Activated CD4-positive, alpha-beta memory T cell treated with anti-CD3 and anti-CD28 coated beads for 36 hours (primary cell): ENCODE data around the gene ELP4. TPM values are rescaled to one million over a fixed set of nuclear protein-coding genes. Genes with fewer than 3 reads are reported as not detected.
A peak's percentile ranks its signal among the peaks of the same experiment; 100 is the strongest.

Experiments used
- CTCF ChIA-PET: fragments of 350-600 bp; sonication (Branson Sonifier 250); formaldehyde crosslinking; loops from one replicate; lab custom pipeline; 2021; ENCODE audit warnings: antibody characterized with exemption, inconsistent platforms; lab: Charles Lee
- POLR2A ChIA-PET: fragments of 350-600 bp; sonication (Branson Sonifier 250); formaldehyde crosslinking; loops from one replicate; lab custom pipeline; 2021; ENCODE audit warnings: antibody characterized with exemption; lab: Charles Lee
- DNase-seq: peaks from one replicate; pipeline ENCODE4 v3.0.0-alpha.2; 2020
- H3K27ac Mint-ChIP-seq: one replicate; pipeline ENCODE4 v1.8.0; 2021; ENCODE audit warnings: mixed read lengths
- H3K27me3 Mint-ChIP-seq: one replicate; pipeline ENCODE4 v1.8.0; 2021; ENCODE audit warnings: mixed read lengths
- H3K36me3 Mint-ChIP-seq: one replicate; pipeline ENCODE4 v1.8.0; 2021; ENCODE audit warnings: mixed read lengths
- H3K4me1 Mint-ChIP-seq: one replicate; pipeline ENCODE4 v1.8.0; 2021; ENCODE audit warnings: low read depth, mixed read lengths
- H3K4me3 Mint-ChIP-seq: one replicate; pipeline ENCODE4 v1.8.0; 2021; ENCODE audit warnings: mild to moderate bottlenecking, mixed read lengths
- H3K9me3 Mint-ChIP-seq: one replicate; pipeline ENCODE4 v1.8.0; 2021; ENCODE audit warnings: mixed read lengths
- intact Hi-C: fragments of 100-400 bp; cut with micrococcal nuclease; formaldehyde crosslinking; loops from one replicate; pipeline ENCODE4 v1.15.1; 2023
- total RNA-seq, 2 experiments: library from RNA; stranded (reverse); gene quantifications; one replicate each; pipeline ENCODE4 v1.2.3, GENCODE V29; 2021

The ELP4 gene
- total RNA-seq, 2 experiments from 2014 or later: 18.3 to 18.5 TPM

- H3K4me1 Mint-ChIP-seq: peaks cover 48% of the 10 kb centered on the region
- intact Hi-C loops: loop anchor here (2.0 to 10.0 kb wide), 5 partner anchors 14 to 770 kb away; partner anchors contain the start of genes DCDC1, DNAJC24, EIF3M and ELP4
- H3K27me3 Mint-ChIP-seq: peaks cover 63% of the 10 kb centered on the region
- ChIA-PET POLR2A (no interaction called here), CTCF (no interaction called here)
- H3K9me3 Mint-ChIP-seq: no peaks in the 10 kb centered on the region
- DNase-seq: no peak
- H3K27ac Mint-ChIP-seq: no peak overlapping the region
- H3K4me3 Mint-ChIP-seq: no peak overlapping the region
- H3K36me3 Mint-ChIP-seq: peaks cover 6% of the 10 kb centered on the region
Measured at GRCh38 chr11:31814176-31814868, 304.8 kb downstream of the ELP4 start.

DNA sequence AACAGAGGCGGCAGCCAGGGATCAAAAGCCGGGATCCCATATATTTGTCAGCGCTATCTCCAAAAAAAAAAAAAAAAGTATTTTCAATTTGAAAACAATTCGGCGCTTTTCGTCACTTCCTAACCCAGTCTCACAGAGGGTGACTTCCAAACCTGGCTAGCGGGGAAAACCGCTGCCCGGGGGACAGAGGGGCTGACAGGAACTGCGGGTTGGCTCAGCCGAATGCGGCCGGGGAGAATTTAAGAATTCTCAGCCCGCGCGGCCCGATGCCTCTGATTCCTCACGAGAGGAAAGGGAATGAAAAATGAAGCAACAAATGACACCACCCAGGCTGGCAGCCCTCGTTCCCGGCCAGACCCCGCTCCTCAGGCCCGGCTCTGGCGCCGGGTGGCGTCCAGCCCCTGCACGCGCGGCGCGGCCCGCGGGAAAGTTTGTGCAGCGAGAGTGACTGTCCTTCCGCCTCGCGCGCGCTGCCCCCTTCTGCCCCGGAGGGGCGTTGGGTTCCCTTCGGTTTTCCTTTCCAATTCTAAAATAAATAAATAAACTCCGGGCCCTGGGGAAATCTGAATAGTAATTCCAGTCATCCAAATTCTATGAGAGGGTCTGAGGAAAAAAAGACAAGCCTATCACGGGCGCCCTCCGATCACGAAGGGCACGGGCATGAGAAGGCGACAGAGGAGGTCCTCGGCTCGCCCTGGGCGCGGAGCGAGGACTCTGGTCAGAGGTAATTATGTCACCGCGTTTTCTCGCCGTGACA lies 306.3 kb downstream of the ELP4 start:
- ChIA-PET CTCF (no interaction called here), POLR2A (no interaction called here)
- DNase-seq: no peak
- H3K4me1 Mint-ChIP-seq: peaks cover 41% of the 10 kb centered on the region
- H3K4me3 Mint-ChIP-seq: peak overlapping the region; percentile 27
- H3K36me3 Mint-ChIP-seq: peaks cover 4% of the 10 kb centered on the region
- H3K9me3 Mint-ChIP-seq: no peaks in the 10 kb centered on the region
- no peak overlapping the region for H3K27ac Mint-ChIP-seq
- H3K27me3 Mint-ChIP-seq: peaks cover 67% of the 10 kb centered on the region
- intact Hi-C loops: loop anchor here (2.0 to 10.0 kb wide), 3 partner anchors 15 to 769 kb away; partner anchors contain the start of genes EIF3M and RCN1

DNA sequence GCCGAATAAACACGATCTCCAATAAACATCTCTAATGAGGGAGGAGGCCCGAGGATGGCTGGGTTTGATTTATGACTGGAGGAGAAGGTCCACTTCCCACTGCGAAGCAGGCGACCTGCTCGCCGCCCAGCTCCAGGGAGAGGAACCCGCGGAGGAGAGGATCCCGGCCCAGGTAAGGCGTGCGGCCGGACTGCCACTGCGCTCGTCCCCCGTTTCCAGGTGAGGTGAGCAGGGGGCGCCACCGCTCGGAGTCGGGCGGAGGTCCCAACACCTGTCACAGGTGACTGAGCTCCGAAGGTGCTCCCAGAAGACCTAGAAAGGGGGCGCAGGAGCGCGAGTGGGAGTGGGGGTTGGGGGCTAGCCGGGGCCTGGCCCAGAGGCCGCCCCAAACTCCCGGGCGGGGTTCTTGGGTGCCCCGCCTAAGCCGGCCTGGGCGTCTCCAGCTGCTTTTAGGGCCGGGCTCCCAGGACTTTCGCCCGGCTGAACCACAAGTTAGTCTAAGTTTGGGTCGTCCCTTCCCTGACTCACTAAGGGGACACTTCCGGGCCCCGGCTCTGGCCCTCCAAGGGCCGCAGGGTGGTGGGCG lies 307.0 kb downstream of the ELP4 start:
- ChIA-PET POLR2A (no interaction called here), CTCF (no interaction called here)
- peak overlapping the region; percentile 27 for H3K4me3 Mint-ChIP-seq
- intact Hi-C loops: loop anchor here (1.0 to 10.0 kb wide), 3 partner anchors 12 to 768 kb away; partner anchors contain the start of genes EIF3M and RCN1
- H3K27me3 Mint-ChIP-seq: peaks cover 66% of the 10 kb centered on the region
- peaks cover 2% of the 10 kb centered on the region for H3K36me3 Mint-ChIP-seq
- H3K4me1 Mint-ChIP-seq: peaks cover 37% of the 10 kb centered on the region
- no peak for DNase-seq
- no peaks in the 10 kb centered on the region for H3K9me3 Mint-ChIP-seq
- no peak overlapping the region for H3K27ac Mint-ChIP-seq

DNA sequence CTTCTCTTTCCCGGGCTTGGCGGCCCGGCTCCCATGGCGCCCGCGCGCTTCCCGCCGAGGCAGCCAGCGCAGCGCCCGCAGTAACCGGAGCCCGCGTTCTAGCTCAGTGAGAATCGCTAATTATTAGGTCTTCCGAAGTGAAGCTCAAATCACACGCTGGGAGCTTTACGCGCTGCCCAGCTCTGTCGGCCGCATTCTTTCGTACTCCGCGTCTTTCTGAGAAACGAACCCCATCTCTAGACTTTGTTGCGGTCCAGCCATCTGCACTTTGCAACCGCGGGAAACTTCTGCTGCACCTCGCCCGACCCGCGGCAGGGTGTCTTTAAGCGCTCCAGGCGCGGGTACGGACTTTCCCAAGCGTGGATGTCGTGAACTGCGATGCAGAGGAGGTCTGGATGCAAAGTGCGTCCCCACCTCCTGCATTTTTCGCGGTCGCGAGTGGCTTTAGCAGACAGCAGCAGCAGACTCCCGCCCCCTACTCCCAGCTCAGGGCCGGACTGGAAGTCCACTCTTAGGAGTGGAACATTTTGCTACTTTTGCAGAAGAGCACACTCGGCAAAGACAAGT lies 307.6 kb downstream of the ELP4 start:
- Mint-ChIP-seq H3K27me3 (peaks cover 67% of the 10 kb centered on the region), H3K9me3 (no peaks in the 10 kb centered on the region), H3K4me3 (peak overlapping the region; percentile 10), H3K27ac (no peak overlapping the region), H3K36me3 (no peaks in the 10 kb centered on the region), H3K4me1 (peaks cover 33% of the 10 kb centered on the region)
- CTCF ChIA-PET: no interaction called here
- no peak for DNase-seq
- POLR2A ChIA-PET: no interaction called here
- intact Hi-C loops: loop anchor here (1.0 to 10.0 kb wide), 3 partner anchors 13 to 768 kb away; partner anchors contain the start of genes EIF3M and RCN1

DNA sequence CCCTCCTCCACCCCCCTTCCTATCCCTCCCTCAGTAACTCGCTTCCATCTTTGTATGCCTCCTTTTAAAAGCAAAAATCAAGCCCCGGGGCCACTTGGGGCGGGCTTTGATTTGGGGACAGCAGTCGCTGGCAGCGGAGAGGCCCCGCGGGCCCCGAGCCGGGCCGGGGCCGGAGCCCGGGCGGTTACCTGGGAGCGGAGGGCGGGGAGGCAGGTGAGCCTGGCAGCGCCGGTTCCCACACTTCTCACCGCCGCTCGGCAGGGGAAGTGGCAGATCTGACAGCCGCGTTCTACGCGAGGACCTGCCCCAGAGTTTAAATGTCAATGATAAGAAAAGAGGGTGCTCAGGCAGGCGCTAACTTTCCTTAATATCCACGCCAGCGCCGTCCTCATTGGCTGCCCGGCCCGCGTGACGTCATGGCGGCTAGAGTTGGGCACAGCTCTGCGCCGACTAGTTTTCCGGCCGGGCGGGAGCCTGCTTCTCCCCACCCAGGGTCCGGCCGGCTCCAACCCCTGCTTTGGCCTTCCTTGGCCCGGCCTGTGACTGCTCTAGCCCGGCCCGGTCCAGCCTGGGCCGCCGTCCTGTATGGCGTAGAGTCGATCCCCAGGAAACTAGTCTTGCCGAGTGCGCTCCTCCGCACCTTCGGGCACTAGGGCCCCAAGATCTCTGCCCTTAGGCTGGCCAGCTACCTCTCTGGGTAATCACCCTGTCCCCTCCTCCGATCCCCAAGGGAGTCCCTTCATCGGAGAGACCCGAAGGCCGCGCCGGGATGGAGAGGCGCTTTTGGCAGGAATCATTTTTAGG lies 308.3 kb downstream of the ELP4 start:
- no peak overlapping the region for H3K27ac Mint-ChIP-seq
- no peak overlapping the region for H3K4me3 Mint-ChIP-seq
- H3K27me3 Mint-ChIP-seq: peaks cover 68% of the 10 kb centered on the region
- intact Hi-C loops: loop anchor here (1.0 to 10.0 kb wide), 3 partner anchors 14 to 767 kb away; partner anchors contain the start of genes EIF3M and RCN1
- peaks cover 29% of the 10 kb centered on the region for H3K4me1 Mint-ChIP-seq
- CTCF ChIA-PET: no interaction called here
- no peaks in the 10 kb centered on the region for H3K9me3 Mint-ChIP-seq
- no peaks in the 10 kb centered on the region for H3K36me3 Mint-ChIP-seq
- no peak for DNase-seq
- POLR2A ChIA-PET: no interaction called here

DNA sequence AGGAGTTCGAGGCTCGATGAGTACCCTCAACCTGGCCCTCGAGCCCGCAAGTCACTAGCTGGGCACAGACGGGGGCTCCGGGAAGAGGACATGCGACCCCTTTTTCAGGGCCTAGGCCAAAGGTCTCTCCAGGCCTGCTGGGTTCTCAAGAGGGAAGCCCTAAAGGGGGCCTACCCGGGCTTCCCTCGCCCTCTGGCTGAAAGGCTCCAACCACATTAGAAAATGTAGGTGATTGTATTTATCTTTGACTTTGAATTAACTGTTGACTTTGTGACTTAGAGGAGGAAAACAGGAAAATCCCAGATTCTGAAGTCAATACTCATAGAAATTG lies 308.8 kb downstream of the ELP4 start:
- no peak overlapping the region for H3K4me3 Mint-ChIP-seq
- peaks cover 27% of the 10 kb centered on the region for H3K4me1 Mint-ChIP-seq
- intact Hi-C loops: loop anchor here (10.0 kb wide), 2 partner anchors 276 to 766 kb away; partner anchors contain the start of genes EIF3M and RCN1
- no peaks in the 10 kb centered on the region for H3K36me3 Mint-ChIP-seq
- no peak overlapping the region for H3K27ac Mint-ChIP-seq
- ChIA-PET CTCF (no interaction called here), POLR2A (no interaction called here)
- DNase-seq: no peak
- H3K9me3 Mint-ChIP-seq: no peaks in the 10 kb centered on the region
- peaks cover 72% of the 10 kb centered on the region for H3K27me3 Mint-ChIP-seq

DNA sequence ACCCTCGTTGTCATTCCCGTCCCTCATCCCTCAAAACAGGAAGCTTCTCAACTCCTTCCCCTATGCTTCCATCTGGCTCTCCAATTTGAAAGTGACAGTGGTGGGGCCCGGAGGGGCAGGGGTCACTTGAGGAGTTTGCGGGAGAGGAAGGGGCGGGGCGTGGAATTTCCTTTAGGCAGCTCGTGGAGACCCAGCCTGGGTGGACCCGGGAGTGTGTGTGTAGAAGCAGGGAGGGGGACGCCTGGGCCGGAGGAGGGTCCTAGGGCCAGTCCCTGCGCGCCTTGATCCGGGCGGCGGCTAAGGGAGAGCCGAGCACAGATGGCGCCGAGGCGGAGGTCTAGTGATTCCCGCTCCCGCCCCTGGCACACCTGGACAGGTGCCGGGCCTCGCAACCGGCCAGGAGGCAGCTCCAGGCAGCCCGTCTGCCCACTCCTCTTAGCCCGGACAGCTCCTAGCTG lies 309.3 kb downstream of the ELP4 start:
- H3K9me3 Mint-ChIP-seq: no peaks in the 10 kb centered on the region
- POLR2A ChIA-PET: no interaction called here
- CTCF ChIA-PET: no interaction called here
- no peak for DNase-seq
- intact Hi-C loops: loop anchor here (10.0 kb wide), 2 partner anchors 276 to 766 kb away; partner anchors contain the start of genes EIF3M and RCN1
- H3K27me3 Mint-ChIP-seq: peaks cover 72% of the 10 kb centered on the region
- H3K27ac Mint-ChIP-seq: no peak overlapping the region
- H3K36me3 Mint-ChIP-seq: no peaks in the 10 kb centered on the region
- H3K4me3 Mint-ChIP-seq: no peak overlapping the region
- H3K4me1 Mint-ChIP-seq: peaks cover 24% of the 10 kb centered on the region

GRCh38 chr11:31819621-31820437 lies 310.3 kb downstream of the ELP4 start:
- Mint-ChIP-seq H3K27me3 (peaks cover 72% of the 10 kb centered on the region), H3K4me3 (no peak overlapping the region), H3K36me3 (no peaks in the 10 kb centered on the region), H3K27ac (no peak overlapping the region), H3K4me1 (peaks cover 19% of the 10 kb centered on the region), H3K9me3 (no peaks in the 10 kb centered on the region)
- ChIA-PET POLR2A (no interaction called here), CTCF (no interaction called here)
- intact Hi-C loops: loop anchor here (10.0 kb wide), 2 partner anchors 275 to 765 kb away; partner anchors contain the start of genes EIF3M and RCN1
- no peak for DNase-seq

DNA sequence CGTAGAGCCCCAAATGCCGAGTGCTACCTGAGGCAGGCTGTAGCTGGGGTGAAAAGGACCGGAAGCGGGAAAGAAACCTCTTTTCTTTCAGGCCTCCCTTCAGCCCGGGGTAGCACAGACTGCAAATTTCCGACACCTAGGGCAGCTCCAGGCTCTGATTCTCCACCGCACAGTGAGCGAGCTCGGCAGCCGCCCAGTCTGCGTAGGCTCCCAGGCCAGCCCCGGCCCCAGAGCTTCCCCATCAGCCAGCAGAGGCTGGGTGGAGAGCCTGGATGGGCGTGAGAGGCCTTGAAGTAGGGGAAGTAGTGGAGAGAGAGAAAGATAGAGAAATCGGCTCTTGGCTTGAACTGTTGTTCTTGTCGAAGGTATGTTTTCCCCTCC lies 310.9 kb downstream of the ELP4 start:
- intact Hi-C loops: no loop called here
- no peak for DNase-seq
- no peaks in the 10 kb centered on the region for H3K9me3 Mint-ChIP-seq
- H3K4me1 Mint-ChIP-seq: peaks cover 17% of the 10 kb centered on the region
- ChIA-PET POLR2A (no interaction called here), CTCF (interaction anchor here (0.7 kb wide), 1 partner anchor 30 kb away, joined by 3 read pairs; no protein-coding TSS in a partner anchor)
- no peak overlapping the region for H3K27ac Mint-ChIP-seq
- no peak overlapping the region for H3K4me3 Mint-ChIP-seq
- peaks cover 1% of the 10 kb centered on the region for H3K36me3 Mint-ChIP-seq
- H3K27me3 Mint-ChIP-seq: peaks cover 72% of the 10 kb centered on the region

DNA sequence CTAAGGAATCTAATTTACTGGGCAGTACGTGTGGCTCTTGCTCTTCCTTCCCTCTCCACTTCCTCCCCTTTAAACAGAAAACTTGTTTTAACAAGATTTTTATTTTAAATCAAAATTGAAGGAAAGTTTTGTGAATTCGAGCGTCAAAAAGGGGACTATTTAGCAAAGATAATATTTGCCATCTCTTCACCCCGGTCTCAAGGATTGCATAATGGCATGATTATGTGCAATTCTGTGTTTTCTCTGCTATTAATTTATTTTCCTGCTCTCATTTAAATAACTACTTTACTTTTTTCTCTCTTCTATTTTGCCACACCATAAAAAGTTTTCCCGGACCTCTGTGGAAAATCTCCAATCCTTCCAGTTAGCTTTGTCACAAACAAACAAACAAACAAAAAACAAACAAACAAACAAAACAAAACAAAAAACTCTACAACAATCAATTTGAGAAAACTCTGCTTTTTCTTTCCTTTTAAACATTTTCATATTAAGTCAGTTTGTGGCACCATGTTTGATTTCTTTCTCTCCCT lies 311.7 kb downstream of the ELP4 start:
- POLR2A ChIA-PET: no interaction called here
- CTCF ChIA-PET: interaction anchor here (0.7 kb wide), 1 partner anchor 29 kb away, joined by 3 read pairs; no protein-coding TSS in a partner anchor
- Mint-ChIP-seq H3K4me1 (peaks cover 15% of the 10 kb centered on the region), H3K4me3 (no peak overlapping the region), H3K27ac (no peak overlapping the region), H3K36me3 (peaks cover 3% of the 10 kb centered on the region), H3K9me3 (no peaks in the 10 kb centered on the region), H3K27me3 (peaks cover 74% of the 10 kb centered on the region)
- intact Hi-C loops: no loop called here
- DNase-seq: no peak
